H1 (cell line): ENCODE data around the gene PDIA6. TPM values are rescaled to one million over a fixed set of nuclear protein-coding genes. Genes with fewer than 3 reads are reported as not detected.

Experiments
- CTCF ChIA-PET: fragments of 300-600 bp; sonication (Branson Sonifier 250); formaldehyde crosslinking; loops from one replicate; lab custom pipeline; 2021; ENCODE audit not compliant: partially characterized antibody; lab: Charles Lee
- POLR2A ChIA-PET: fragments of 300-600 bp; sonication (Branson Sonifier 250); formaldehyde crosslinking; loops from one replicate; lab custom pipeline; 2021; ENCODE audit warnings: inconsistent platforms; ENCODE audit not compliant: partially characterized antibody; lab: Charles Lee
- DNase-seq, 2 experiments: peaks; one replicate each; pipeline versions ENCODE4 v3.0.0 to v3.0.0-alpha.2; 2010 to 2022; ENCODE audit warnings: low spot score in 2 of 2, low read depth in 1 of 2, mixed read lengths in 1 of 2
- FAIRE-seq: peaks from 2 replicates; lab custom pipeline; 2011; peaks lifted over from hg19 to GRCh38; lab: Jason Lieb, UNC
- H2AFZ ChIP-seq: 2 replicates; pipeline ENCODE4 v1.8.1; 2012; ENCODE audit warnings: low read length, inconsistent platforms
- H2AK5ac ChIP-seq: 2 replicates; pipeline ENCODE4 v1.6.1; 2013; ENCODE audit warnings: low read depth, low read length
- H2BK120ac ChIP-seq: replicated peaks from 2 replicates; pipeline ENCODE3; 2013; ENCODE audit warnings: low read depth, low read length, inconsistent platforms
- H2BK12ac ChIP-seq: 2 replicates; pipeline ENCODE4 v1.6.1; 2013; ENCODE audit warnings: low read depth, low read length
- H2BK15ac ChIP-seq: 2 replicates; pipeline ENCODE4 v1.6.1; 2013; ENCODE audit warnings: low read length
- H2BK20ac ChIP-seq: 2 replicates; pipeline ENCODE4 v1.6.1; 2013; ENCODE audit warnings: low read length
- H2BK5ac ChIP-seq: 2 replicates; pipeline ENCODE4 v1.6.1; 2013; ENCODE audit warnings: low read depth, low read length
- H3K14ac ChIP-seq: 2 replicates; pipeline ENCODE4 v1.6.1; 2013; ENCODE audit warnings: inconsistent platforms; ENCODE audit not compliant: insufficient read length
- H3K18ac ChIP-seq: 2 replicates; pipeline ENCODE4 v1.6.1; 2013; ENCODE audit warnings: low read length; ENCODE audit errors: extremely low read depth
- H3K23ac ChIP-seq: 2 replicates; pipeline ENCODE4 v1.6.1; 2013; ENCODE audit warnings: inconsistent platforms; ENCODE audit not compliant: insufficient read length
- H3K23me2 ChIP-seq: 2 replicates; pipeline ENCODE4 v1.6.1; 2013; ENCODE audit warnings: low read depth, low read length
- H3K27ac ChIP-seq: 2 replicates; pipeline ENCODE4 v1.6.1; 2011; ENCODE audit warnings: low read depth, low read length, inconsistent platforms
- H3K27me3 ChIP-seq, 4 experiments: replicated peaks in 1 of 4; 1 replicate in 1 of 4; 2 replicates in 3 of 4; pipeline versions ENCODE4 v1.6.1 to v1.8.1; 2011 to 2013; ENCODE audit warnings: low read length in 3 of 4, mild to moderate bottlenecking in 3 of 4, inconsistent platforms in 2 of 4, mixed read lengths in 2 of 4, moderate library complexity in 1 of 4; ENCODE audit not compliant: control insufficient read depth in 3 of 4, insufficient read depth in 3 of 4; ENCODE audit errors: extremely low read depth in 1 of 4
- H3K36me3 ChIP-seq, 4 experiments: 2 replicates each; pipeline versions ENCODE4 v1.6.1 to v1.8.1; 2011 to 2013; ENCODE audit warnings: mild to moderate bottlenecking in 4 of 4, low read length in 3 of 4, moderate library complexity in 2 of 4, control low read depth in 1 of 4, inconsistent platforms in 1 of 4; ENCODE audit not compliant: insufficient read depth in 4 of 4, control insufficient read depth in 2 of 4
- H3K4ac ChIP-seq: replicated peaks from 2 replicates; pipeline ENCODE3; 2013; ENCODE audit warnings: low read length, low read depth, mixed read lengths, inconsistent platforms; ENCODE audit not compliant: insufficient read length
- H3K4me1 ChIP-seq, 4 experiments: replicated peaks in 1 of 4; 1 replicate in 1 of 4; 2 replicates in 3 of 4; pipeline versions ENCODE4 v1.6.1 to v1.8.1; 2011 to 2013; ENCODE audit warnings: low read length in 3 of 4, inconsistent platforms in 2 of 4, mixed read lengths in 1 of 4; ENCODE audit not compliant: insufficient read depth in 4 of 4, control insufficient read depth in 3 of 4
- H3K4me2 ChIP-seq, 2 experiments: 2 replicates each; pipeline versions ENCODE4 v1.6.1 to v1.8.1; 2011 to 2013; ENCODE audit warnings: low read depth in 2 of 2, low read length in 2 of 2, control low read depth in 1 of 2, inconsistent platforms in 1 of 2, mild to moderate bottlenecking in 1 of 2; ENCODE audit not compliant: insufficient read depth in 1 of 2
- H3K4me3 ChIP-seq, 4 experiments: fragments of 200-600, 300-600 bp in 1 of 4; sonication (generic), shearing (Covaris generic), sonication (Bioruptor Twin) in 1 of 4; 2 replicates each; pipeline versions ENCODE4 v1.5.1 to v1.8.1; 2011 to 2016; ENCODE audit warnings: low read length in 4 of 4, low read depth in 3 of 4, control low read depth in 2 of 4, inconsistent platforms in 2 of 4, mild to moderate bottlenecking in 2 of 4, mixed read lengths in 1 of 4, moderate library complexity in 1 of 4; ENCODE audit not compliant: insufficient read depth in 2 of 4; ENCODE audit errors: extremely low read depth in 1 of 4
- H3K56ac ChIP-seq: replicated peaks from 2 replicates; pipeline ENCODE3; 2013; ENCODE audit warnings: low read depth, mild to moderate bottlenecking, mixed read lengths, low read length, inconsistent platforms; ENCODE audit not compliant: insufficient read length
- H3K79me1 ChIP-seq: 2 replicates; pipeline ENCODE4 v1.6.1; 2013; ENCODE audit warnings: low read depth, low read length, control low read depth
- H3K79me2 ChIP-seq, 2 experiments: 2 replicates each; pipeline versions ENCODE4 v1.6.1 to v1.8.1; 2012 to 2013; ENCODE audit warnings: low read length in 2 of 2, mild to moderate bottlenecking in 2 of 2, inconsistent platforms in 1 of 2; ENCODE audit not compliant: insufficient read depth in 2 of 2, control insufficient read depth in 1 of 2
- H3K9ac ChIP-seq, 4 experiments: replicated peaks in 1 of 4; 1 replicate in 1 of 4; 2 replicates in 3 of 4; pipeline versions ENCODE4 v1.6.1 to v1.8.1; 2011 to 2013; ENCODE audit warnings: low read depth in 3 of 4, low read length in 3 of 4, control low read depth in 2 of 4, mild to moderate bottlenecking in 2 of 4, moderate library complexity in 2 of 4, inconsistent platforms in 1 of 4; ENCODE audit errors: extremely low read depth in 1 of 4
- H3K9me3 ChIP-seq, 2 experiments: 2 replicates each; pipeline versions ENCODE4 v1.6.1 to v1.8.1; 2012 to 2013; ENCODE audit warnings: mild to moderate bottlenecking in 2 of 2, moderate library complexity in 2 of 2, control low read depth in 1 of 2, inconsistent platforms in 1 of 2, low read depth in 1 of 2, low read length in 1 of 2, mixed read lengths in 1 of 2; ENCODE audit not compliant: insufficient read depth in 2 of 2
- H4K20me1 ChIP-seq, 2 experiments: replicated peaks in 1 of 2; 2 replicates each; pipeline versions ENCODE3 to v1.8.1; 2011 to 2013; ENCODE audit warnings: inconsistent platforms in 2 of 2, low read length in 2 of 2, mild to moderate bottlenecking in 1 of 2; ENCODE audit not compliant: insufficient read depth in 2 of 2, control insufficient read depth in 1 of 2
- H4K5ac ChIP-seq: 2 replicates; pipeline ENCODE4 v1.6.1; 2013; ENCODE audit warnings: low read length, low read depth, mixed read lengths, inconsistent platforms; ENCODE audit not compliant: insufficient read length
- H4K8ac ChIP-seq: 2 replicates; pipeline ENCODE4 v1.8.0; 2013; ENCODE audit warnings: mild to moderate bottlenecking, moderate library complexity, low read length, inconsistent platforms; ENCODE audit not compliant: insufficient read depth; ENCODE audit errors: extremely low read depth
- H4K91ac ChIP-seq: replicated peaks from 2 replicates; pipeline ENCODE3; 2013; ENCODE audit warnings: low read length, mixed read lengths, inconsistent platforms; ENCODE audit not compliant: insufficient read length
- BACH1 ChIP-seq: IDR thresholded peaks from 2 replicates; pipeline ENCODE4 v1.6.1; 2012; ENCODE audit warnings: low read length, improper control_type of control experiment
- BRCA1 ChIP-seq: IDR thresholded peaks from 2 replicates; pipeline ENCODE4 v1.6.1; 2012; ENCODE audit warnings: low read depth, low read length, improper control_type of control experiment
- CBX5 ChIP-seq: fragments of 300-800, 300-1000 bp; sonication (generic); IDR thresholded peaks from 2 replicates; pipeline ENCODE4 v1.7.1; 2016; ENCODE audit warnings: antibody characterized with exemption, low read length, low read depth
- CHD1 ChIP-seq: IDR thresholded peaks from 2 replicates; pipeline ENCODE4 v1.6.1; 2012; ENCODE audit warnings: low read depth, low read length, improper control_type of control experiment
- CREB1 ChIP-seq: IDR thresholded peaks from 2 replicates; pipeline ENCODE4 v1.6.1; 2012; ENCODE audit warnings: inconsistent platforms
- CTBP2 ChIP-seq: IDR thresholded peaks from 2 replicates; pipeline ENCODE4 v1.7.0; 2011; ENCODE audit warnings: borderline replicate concordance, mild to moderate bottlenecking, moderate library complexity, mixed read lengths, low read length; ENCODE audit not compliant: insufficient read depth, insufficient read length
- GTF2F1 ChIP-seq: IDR thresholded peaks from 2 replicates; pipeline ENCODE4 v1.6.1; 2012; ENCODE audit warnings: low read depth, low read length, improper control_type of control experiment, borderline replicate concordance
- HDAC6 ChIP-seq: IDR thresholded peaks from one replicate; pipeline ENCODE4 v1.7.1; 2012; ENCODE audit warnings: low read depth, mild to moderate bottlenecking, inconsistent platforms, low read length, moderate library complexity
- SAP30 ChIP-seq: fragments of 300-600 bp; sonication (generic); IDR thresholded peaks from 2 replicates; pipeline ENCODE4 v1.7.1; 2012; ENCODE audit warnings: low read length, moderate library complexity, mild to moderate bottlenecking, inconsistent platforms; ENCODE audit not compliant: insufficient read depth, insufficient replicate concordance
- SP4 ChIP-seq: IDR thresholded peaks from 2 replicates; pipeline ENCODE4 v1.6.1; 2012; ENCODE audit warnings: low read length, inconsistent platforms
- TCF12 ChIP-seq: IDR thresholded peaks from 2 replicates; pipeline ENCODE4 v1.6.1; 2011; ENCODE audit warnings: low read depth, mild to moderate bottlenecking, low read length
- TEAD4 ChIP-seq: IDR thresholded peaks from 2 replicates; pipeline ENCODE4 v1.6.1; 2012; ENCODE audit warnings: low read depth, low read length, inconsistent platforms, mixed read lengths
- WGBS, 2 experiments: shearing (Covaris generic) in 1 of 2; methylation state at CpG; one replicate each; pipeline versions ENCODE4 v1.1.6 to v1.1.7; 2013 to 2015; ENCODE audit warnings: low lambda C conversion rate in 2 of 2, mixed read lengths in 2 of 2, inconsistent platforms in 1 of 2, low coverage in 1 of 2, missing lambda C conversion rate in 1 of 2; ENCODE audit not compliant: insufficient replicate concordance in 2 of 2, insufficient coverage in 1 of 2, insufficient read length in 1 of 2; ENCODE audit errors: extremely low coverage in 1 of 2, missing lambda C conversion rate in 1 of 2; 5-methylcytosine and 5-hydroxymethylcytosine counted together
- polyA plus RNA-seq, 7 experiments: library from polyadenylated mRNA; depleted of rRNA in 3 of 7; stranded (reverse) in 5 of 7; unstranded in 2 of 7; fragments of >200 nt in 5 of 7; fragments of 200-250 nt in 2 of 7; gene quantifications; 1 replicate in 5 of 7; 2 replicates in 1 of 7; 4 replicates in 1 of 7; pipeline versions ENCODE4 v1.2.1 to v1.2.3, GENCODE V29; 2011 to 2013; ENCODE audit warnings: missing spikeins in 2 of 7, mixed read lengths in 2 of 7
- total RNA-seq: library from RNA; stranded (reverse); fragmentation: NEBNext Ultra II Directional; extraction: Animal tissue kit (Norgen Biotek cat#: 25700); gene quantifications from 2 replicates; pipeline ENCODE4 v1.2.1, GENCODE V29; 2021

The PDIA6 gene
- total and polyA plus RNA-seq, 2 of the 8 experiments (the other 6 are each of a cell fraction or from before 2014, with no cell fraction given): 181 to 384 TPM

GRCh38 chr2:10824191-10824590 lies 11.6 kb upstream of the PDIA6 start:
- POLR2A ChIA-PET: interaction anchor here (1.1 to 1.2 kb wide), 3 partner anchors 10 to 20 kb away, joined by 3 to 5 read pairs (median 3); partner anchors contain the start of gene PDIA6
- Histone ChIP-seq H2BK12ac (no peak overlapping the region), H3K79me1 (no peaks in the 10 kb centered on the region), H3K4me3 (no peak overlapping the region), H3K14ac (no peak overlapping the region), H3K23ac (no peak overlapping the region), H3K23me2 (no peaks in the 10 kb centered on the region; the same call in 1 of the 2 replicates), H3K27ac (no peak overlapping the region), H2BK15ac (no peak overlapping the region), H4K5ac (no peak overlapping the region), H3K56ac (no peak overlapping the region), H3K36me3 (no peaks in the 10 kb centered on the region), H3K4ac (no peak overlapping the region), H2BK120ac (no peak overlapping the region), H2AK5ac (no peak overlapping the region), H3K4me1 (no peaks in the 10 kb centered on the region), H3K27me3 (no peaks in the 10 kb centered on the region), H3K18ac (no peak overlapping the region), H2BK20ac (no peak overlapping the region), H2BK5ac (no peak overlapping the region), H4K8ac (no peak overlapping the region), H3K9ac (no peak overlapping the region), H3K9me3 (no peaks in the 10 kb centered on the region), H4K20me1 (no peaks in the 10 kb centered on the region), H4K91ac (no peak overlapping the region), H3K4me2 (no peak overlapping the region), H2AFZ (no peak overlapping the region), H3K79me2 (no peaks in the 10 kb centered on the region)
- no peak for FAIRE-seq
- WGBS, 2 experiments: 92% methylated on average over 4 of the region's 4 CpGs; no CpG with 5 or more reads in 1 of the 2 experiments
- DNase-seq: no peak
- CTCF ChIA-PET: interaction anchor here (0.7 to 3.3 kb wide), 7 partner anchors 8 to 308 kb away, joined by 3 to 35 read pairs (median 6); a partner anchor contains a TSS
- TF ChIP-seq CREB1 (no peak), SAP30 (no peak), CHD1 (no peak), CBX5 (no peak), BACH1 (no peak), TCF12 (no peak), SP4 (no peak), CTBP2 (no peak), HDAC6 (no peak), TEAD4 (no peak), GTF2F1 (no peak), BRCA1 (no peak)
